ENCODE measurements around the gene SFN.

SFN gene

DNA sequence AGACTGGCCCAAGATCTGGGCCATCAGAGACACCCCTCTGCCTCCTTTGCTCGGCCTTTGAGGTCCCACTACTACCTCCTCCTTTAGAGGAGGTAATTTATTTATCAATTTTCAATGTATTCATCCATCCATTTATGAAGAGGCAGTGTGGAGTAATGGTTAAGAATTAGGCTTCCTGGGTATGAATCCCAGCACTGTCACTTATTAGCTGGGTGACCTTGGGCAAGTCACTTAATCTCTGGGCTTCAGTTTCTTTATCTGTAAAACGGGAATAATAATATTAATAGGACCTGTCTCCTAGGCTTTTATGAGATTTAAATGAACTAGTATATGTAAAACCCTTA lies 49.2 kb downstream of the SFN start:
- TF ChIP-seq CTCF (IDR thresholded peaks at IDR 0.05): no peak
- Histone ChIP-seq H3K4me1 (ENCODE audit: control insufficient read depth in 1 of 2, insufficient read depth in 1 of 2, low read depth in 1 of 2, low read length in 1 of 2) (no peaks in the 10 kb centered on the region), H3K36me3 (no peaks in the 10 kb centered on the region), H3K9me3 (no peaks in the 10 kb centered on the region), H3K4me3 (ENCODE audit: low read depth in 1 of 2, low read length in 1 of 2) (no peak overlapping the region), H3K27me3 (no peaks in the 10 kb centered on the region), H3K27ac (no peak overlapping the region)

GRCh38 chr1:26913389-26913753 lies 50.4 kb downstream of the SFN start:
- H3K27ac ChIP-seq: no peak overlapping the region
- H3K27me3 ChIP-seq: no peaks in the 10 kb centered on the region
- no peaks in the 10 kb centered on the region for H3K4me1 ChIP-seq (ENCODE audit: control insufficient read depth in 1 of 2, insufficient read depth in 1 of 2, low read depth in 1 of 2, low read length in 1 of 2)
- H3K4me3 ChIP-seq (ENCODE audit: low read depth in 1 of 2, low read length in 1 of 2): no peak overlapping the region
- no peak for TF ChIP-seq CTCF (IDR thresholded peaks at IDR 0.05)
- H3K9me3 ChIP-seq: no peaks in the 10 kb centered on the region
- no peaks in the 10 kb centered on the region for H3K36me3 ChIP-seq
